ENCODE results near the gene PYCR2. TPM values are rescaled to one million over a fixed set of nuclear protein-coding genes. Genes with fewer than 3 reads are reported as not detected.

PYCR2 gene
- total RNA-seq, 2 donors from 2014 or later: 50.3 to 57.3 TPM

DNA sequence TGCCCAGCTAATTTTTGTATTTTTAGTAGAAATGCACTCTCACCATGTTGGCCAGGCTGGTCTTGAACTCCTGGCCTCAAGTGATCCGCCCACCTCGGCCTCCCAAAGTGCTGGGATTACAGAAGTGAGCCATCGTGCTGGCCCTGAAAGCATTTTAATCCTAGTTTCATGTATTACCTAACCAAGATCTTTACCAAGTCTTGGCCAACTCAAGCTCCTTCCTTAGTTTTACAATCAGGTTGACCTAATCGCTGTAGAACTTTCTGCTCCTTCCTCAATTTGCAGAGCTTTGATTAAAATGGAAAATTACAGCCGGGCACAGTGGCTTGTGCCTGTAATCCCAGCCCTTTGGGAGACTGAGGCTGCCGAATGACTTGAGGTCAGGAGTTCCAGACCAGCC is 38.7 kb downstream of the PYCR2 start:
- Histone ChIP-seq H3K4me1 (peaks cover 0 to 15% of the 10 kb centered on the region in 2 donors), H3K4me3 (no peak overlapping the region), H3K27ac (no peak overlapping the region), H3K27me3 (no peaks in the 10 kb centered on the region), H3K9me3 (no peaks in the 10 kb centered on the region), H3K36me3 (no peaks in the 10 kb centered on the region)
- TF ChIP-seq, protein P1, sequence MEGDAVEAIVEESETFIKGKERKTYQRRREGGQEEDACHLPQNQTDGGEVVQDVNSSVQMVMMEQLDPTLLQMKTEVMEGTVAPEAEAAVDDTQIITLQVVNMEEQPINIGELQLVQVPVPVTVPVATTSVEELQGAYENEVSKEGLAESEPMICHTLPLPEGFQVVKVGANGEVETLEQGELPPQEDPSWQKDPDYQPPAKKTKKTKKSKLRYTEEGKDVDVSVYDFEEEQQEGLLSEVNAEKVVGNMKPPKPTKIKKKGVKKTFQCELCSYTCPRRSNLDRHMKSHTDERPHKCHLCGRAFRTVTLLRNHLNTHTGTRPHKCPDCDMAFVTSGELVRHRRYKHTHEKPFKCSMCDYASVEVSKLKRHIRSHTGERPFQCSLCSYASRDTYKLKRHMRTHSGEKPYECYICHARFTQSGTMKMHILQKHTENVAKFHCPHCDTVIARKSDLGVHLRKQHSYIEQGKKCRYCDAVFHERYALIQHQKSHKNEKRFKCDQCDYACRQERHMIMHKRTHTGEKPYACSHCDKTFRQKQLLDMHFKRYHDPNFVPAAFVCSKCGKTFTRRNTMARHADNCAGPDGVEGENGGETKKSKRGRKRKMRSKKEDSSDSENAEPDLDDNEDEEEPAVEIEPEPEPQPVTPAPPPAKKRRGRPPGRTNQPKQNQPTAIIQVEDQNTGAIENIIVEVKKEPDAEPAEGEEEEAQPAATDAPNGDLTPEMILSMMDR (IDR thresholded peaks at IDR 0.05): no peak
- DNase-seq (ENCODE audit: low spot score): no peak

DNA sequence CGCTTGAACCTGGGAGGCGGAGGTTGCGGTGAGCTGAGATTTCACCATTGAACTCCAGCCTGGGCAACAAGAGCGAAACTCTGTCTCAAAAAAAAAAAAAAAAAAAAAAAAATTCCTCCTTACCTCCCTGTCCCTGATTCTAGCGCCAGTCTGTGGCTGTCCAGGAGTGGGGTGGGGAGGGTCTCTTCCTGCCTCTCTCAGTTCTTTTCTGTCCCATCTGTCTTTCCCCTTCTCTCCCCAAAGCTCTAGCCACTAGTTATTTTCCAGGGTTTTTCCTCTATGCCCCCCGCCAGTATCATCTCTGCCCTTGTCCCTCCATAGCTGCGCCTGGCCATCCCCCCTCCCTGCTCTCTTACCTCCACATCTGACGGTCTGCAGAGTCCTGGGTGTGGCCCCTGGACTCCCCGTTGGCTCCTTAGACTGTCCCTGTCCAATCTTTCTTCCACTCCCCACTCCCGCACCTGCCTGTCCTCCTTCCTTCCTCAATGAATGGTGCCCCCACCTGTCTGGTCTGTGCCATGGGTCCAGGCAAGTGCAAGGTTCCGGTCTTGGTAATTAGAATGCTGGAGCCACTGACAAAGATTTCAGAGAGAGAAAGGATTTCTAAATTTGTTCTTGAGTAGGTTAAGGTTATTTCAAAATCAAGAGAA is 40.3 kb downstream of the PYCR2 start:
- H3K27me3 ChIP-seq: no peaks in the 10 kb centered on the region
- no peak for DNase-seq (ENCODE audit: low spot score)
- no peaks in the 10 kb centered on the region for H3K36me3 ChIP-seq
- H3K9me3 ChIP-seq: no peaks in the 10 kb centered on the region
- TF ChIP-seq, protein P1 (IDR thresholded peaks at IDR 0.05): no peak
- H3K4me1 ChIP-seq: peaks cover 0 to 30% of the 10 kb centered on the region in 2 donors
- H3K4me3 ChIP-seq: no peak overlapping the region
- H3K27ac ChIP-seq: no peak overlapping the region

DNA sequence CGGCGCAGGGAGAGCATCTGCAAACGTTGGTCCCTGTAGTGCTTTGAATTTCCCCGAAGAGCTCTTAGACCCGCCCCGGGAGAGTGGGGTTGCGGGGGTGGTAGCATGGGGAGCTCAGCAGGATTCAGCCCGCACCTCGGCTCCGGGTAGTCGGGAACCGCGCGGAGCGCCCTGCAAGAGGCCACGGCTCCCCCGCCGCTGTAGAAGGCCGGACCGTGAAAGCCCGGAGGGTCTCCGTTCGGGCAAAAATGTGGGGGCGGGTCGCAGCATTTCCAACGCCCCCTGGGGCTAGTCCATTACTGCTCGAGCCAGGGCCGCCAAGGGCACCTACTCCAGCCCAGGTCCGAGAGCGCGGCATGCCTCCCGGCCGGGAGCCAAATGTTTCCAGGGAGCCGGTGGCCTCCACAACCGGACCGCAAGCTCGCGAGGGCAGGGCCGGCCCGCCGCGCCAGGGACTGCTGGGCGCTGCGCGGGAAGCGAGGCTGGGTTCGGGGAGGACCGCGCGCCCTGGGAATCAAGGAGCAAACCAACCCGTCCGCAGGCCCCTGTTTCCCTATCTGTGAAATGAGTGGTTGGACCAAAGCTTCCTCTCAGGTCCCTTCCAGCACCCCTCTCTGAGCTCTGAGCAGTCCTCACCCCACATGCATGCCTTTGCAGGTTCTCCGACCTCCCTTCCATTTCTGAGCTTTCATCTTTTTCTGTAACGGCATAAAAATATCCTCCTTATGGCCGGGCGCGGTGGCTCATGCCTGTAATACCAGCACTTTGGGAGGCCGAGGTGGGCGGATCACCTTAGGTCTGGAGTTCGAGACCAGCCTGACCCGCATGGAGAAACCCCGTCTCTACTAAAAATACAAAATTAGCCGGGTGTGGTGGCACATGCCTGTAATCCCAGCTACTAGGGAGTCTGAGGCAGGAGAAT is 41.1 kb downstream of the PYCR2 start:
- Histone ChIP-seq H3K9me3 (no peaks in the 10 kb centered on the region), H3K27me3 (no peaks in the 10 kb centered on the region), H3K4me1 (peaks cover 0 to 38% of the 10 kb centered on the region in 2 donors), H3K4me3 (peak overlapping the region; percentile 96 to 99), H3K36me3 (no peaks in the 10 kb centered on the region), H3K27ac (peak overlapping the region; percentile 85 to 92)
- TF ChIP-seq, protein P1 (IDR thresholded peaks at IDR 0.05): no peak
- peak; percentile 67 for DNase-seq (ENCODE audit: low spot score)

DNA sequence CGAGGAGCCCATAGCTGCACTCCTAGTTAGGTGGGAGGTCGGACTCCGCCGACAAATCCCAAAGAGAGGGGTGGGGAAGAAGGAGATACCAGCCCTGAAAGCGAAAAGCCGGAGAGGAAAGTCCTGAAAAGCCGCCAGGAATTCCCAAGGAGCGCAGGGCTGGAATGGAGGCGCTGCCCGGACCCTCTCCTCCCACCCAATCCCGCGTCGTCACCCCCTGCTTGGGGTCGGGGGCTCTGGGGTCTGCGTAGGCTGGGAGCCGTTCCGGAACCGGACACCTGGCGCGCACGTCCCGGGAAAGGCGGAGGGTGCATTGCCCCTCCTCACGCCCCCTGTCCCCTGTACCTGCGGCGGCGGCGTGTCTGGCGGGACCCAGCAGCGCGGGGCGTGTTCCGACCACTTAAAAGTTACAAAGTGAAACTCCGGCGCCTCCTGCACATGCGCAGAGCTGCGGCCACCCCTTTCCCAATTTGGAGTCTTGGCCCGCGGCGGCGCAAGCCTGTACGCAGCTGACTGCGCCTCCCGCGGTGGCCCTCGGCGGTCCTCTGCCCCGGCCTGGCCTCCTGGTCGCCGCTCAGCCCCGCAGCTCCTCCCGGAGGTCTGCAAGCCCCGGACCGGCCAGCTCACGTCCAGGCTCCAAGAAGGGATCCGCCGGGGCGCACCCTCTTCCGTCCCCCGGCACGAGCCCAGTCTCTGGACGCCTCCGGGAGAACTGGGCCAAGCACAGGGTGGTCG is 41.9 kb downstream of the PYCR2 start, which contains the start of gene TMEM63A:
Gene TMEM63A (minus strand): TSS at position 422 of the 735 bp plus-strand sequence. CDS start 4,800 bp downstream, outside the sequence.
- Histone ChIP-seq H3K27me3 (no peaks in the 10 kb centered on the region), H3K36me3 (no peaks in the 10 kb centered on the region), H3K4me1 (peaks cover 0 to 46% of the 10 kb centered on the region in 2 donors), H3K9me3 (no peaks in the 10 kb centered on the region), H3K4me3 (peak within 1 kb of the TSS; percentile 96 to 99), H3K27ac (peak within 1 kb of the TSS; percentile 85 to 92)
- TF ChIP-seq, protein P1 (IDR thresholded peaks at IDR 0.05): peak in 1 of 2 donors; percentile 64
- peak; percentile 94 for DNase-seq (ENCODE audit: low spot score)

DNA sequence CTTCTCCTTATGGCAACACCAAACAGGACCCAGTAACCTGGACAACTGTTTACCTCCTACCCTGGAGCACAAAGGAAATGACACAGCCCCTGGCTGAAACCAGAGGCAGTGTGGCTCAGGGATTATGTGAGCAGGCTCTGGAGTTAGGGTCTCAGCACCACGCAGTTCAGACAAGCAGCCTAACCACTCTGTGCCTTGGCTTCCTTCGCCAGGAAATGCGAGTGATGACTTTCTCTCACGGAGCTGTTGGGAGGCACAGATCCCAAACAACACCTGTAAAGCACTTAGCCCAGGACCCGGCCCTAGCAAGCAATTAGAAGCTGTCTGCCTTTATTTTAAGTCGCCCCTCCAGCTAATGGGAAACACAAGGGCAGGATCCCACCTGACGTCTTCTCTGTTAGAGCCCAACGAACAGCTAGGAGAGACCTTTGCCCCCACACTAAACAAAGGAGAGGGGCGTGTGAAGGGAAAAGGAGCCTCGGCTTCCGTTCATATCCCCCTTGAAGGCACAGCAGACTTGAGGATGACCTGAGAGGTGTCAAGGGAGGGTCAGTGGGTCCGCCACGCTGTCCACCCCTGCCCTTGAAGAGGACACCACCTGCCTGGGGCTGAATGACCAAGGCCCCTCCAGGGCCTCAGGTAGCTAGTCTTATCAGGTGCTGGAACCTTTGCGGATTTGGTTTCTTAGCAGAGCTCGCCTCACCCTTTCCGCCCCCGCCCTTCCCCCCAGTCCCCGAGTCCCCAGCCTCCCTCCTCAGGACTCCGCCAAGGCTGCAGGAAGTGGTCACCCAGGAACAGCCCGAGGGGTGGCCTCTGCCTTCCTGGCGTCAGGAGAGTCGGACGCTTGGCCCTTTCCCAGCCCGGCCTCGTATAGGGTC is 42.7 kb downstream of the PYCR2 start:
- DNase-seq (ENCODE audit: low spot score): no peak
- peaks cover 0 to 51% of the 10 kb centered on the region in 2 donors for H3K4me1 ChIP-seq
- H3K27me3 ChIP-seq: no peaks in the 10 kb centered on the region
- H3K9me3 ChIP-seq: no peaks in the 10 kb centered on the region
- no peaks in the 10 kb centered on the region for H3K36me3 ChIP-seq
- TF ChIP-seq, protein P1 (IDR thresholded peaks at IDR 0.05): no peak
- H3K4me3 ChIP-seq: peak overlapping the region; percentile 96 to 99
- H3K27ac ChIP-seq: peak overlapping the region; percentile 85 to 92
